Measurements from ENCODE around the gene PHF24. TPM values are rescaled to one million over a fixed set of nuclear protein-coding genes. Genes with fewer than 3 reads are reported as not detected.

The PHF24 gene
- total RNA-seq, 1 donor from 2014 or later = 0.30 TPM

DNA sequence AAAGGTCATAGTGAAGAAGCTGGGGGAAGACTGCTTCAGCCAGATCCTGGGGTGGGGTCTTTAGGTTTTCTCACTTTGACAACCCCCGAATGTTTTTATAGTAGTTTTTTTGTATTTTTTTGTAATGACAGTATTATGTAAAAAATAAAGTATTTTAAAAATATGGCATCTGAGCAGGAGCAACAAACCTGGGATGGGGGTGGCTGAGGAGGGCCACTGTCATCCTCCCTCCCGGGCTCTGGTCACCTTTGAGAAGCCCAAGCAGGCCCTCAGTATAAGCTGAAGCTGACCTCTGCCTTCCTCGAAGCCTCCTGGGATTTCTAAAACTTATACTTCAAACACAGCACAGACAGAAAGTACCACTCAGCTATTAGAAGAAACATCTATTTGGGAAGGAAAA lies 40.2 kb downstream of the PHF24 start:
- Mint-ChIP-seq H3K27ac (ENCODE audit: unreplicated experiment) (no peak overlapping the region), H3K9me3 (ENCODE audit: low read depth) (no peaks in the 10 kb centered on the region), H3K4me3 (ENCODE audit: unreplicated experiment) (no peak overlapping the region)

GRCh38 chr9:34999576-34999975 lies 41.5 kb downstream of the PHF24 start:
- Mint-ChIP-seq H3K27me3 (ENCODE audit: low read depth) (no peaks in the 10 kb centered on the region), H3K4me3 (ENCODE audit: unreplicated experiment) (no peak overlapping the region), H3K36me3 (ENCODE audit: low read depth) (peaks cover 10% of the 10 kb centered on the region), H3K27ac (ENCODE audit: unreplicated experiment) (no peak overlapping the region), H3K4me1 (ENCODE audit: low read depth) (peaks cover 19% of the 10 kb centered on the region), H3K9me3 (ENCODE audit: low read depth) (no peaks in the 10 kb centered on the region)
- TF ChIP-seq CTCF (IDR thresholded peaks at IDR 0.05) = no peak
- no peak for DNase-seq (ENCODE audit: low spot score)

More for the DNA sequence above, 40.2 kb downstream of the PHF24 start:
- DNase-seq (ENCODE audit: low spot score) = no peak
- Mint-ChIP-seq H3K4me1 (ENCODE audit: low read depth) (peaks cover 32% of the 10 kb centered on the region), H3K36me3 (ENCODE audit: low read depth) (peaks cover 10% of the 10 kb centered on the region), H3K27me3 (ENCODE audit: low read depth) (no peaks in the 10 kb centered on the region)
- TF ChIP-seq CTCF (IDR thresholded peaks at IDR 0.05) = no peak

- H3K27me3 Mint-ChIP-seq (ENCODE audit: low read depth) = no peaks in the 10 kb centered on the region
- DNase-seq (ENCODE audit: low spot score) = no peak
- H3K27ac Mint-ChIP-seq (ENCODE audit: unreplicated experiment) = no peak overlapping the region
- H3K36me3 Mint-ChIP-seq (ENCODE audit: low read depth) = peaks cover 10% of the 10 kb centered on the region
- H3K4me1 Mint-ChIP-seq (ENCODE audit: low read depth) = peaks cover 11% of the 10 kb centered on the region
- TF ChIP-seq CTCF (IDR thresholded peaks at IDR 0.05) = no peak
- no peaks in the 10 kb centered on the region for H3K9me3 Mint-ChIP-seq (ENCODE audit: low read depth)
- no peak overlapping the region for H3K4me3 Mint-ChIP-seq (ENCODE audit: unreplicated experiment)
Measured at GRCh38 chr9:35000535-35001284, 42.6 kb downstream of the PHF24 start.

DNA sequence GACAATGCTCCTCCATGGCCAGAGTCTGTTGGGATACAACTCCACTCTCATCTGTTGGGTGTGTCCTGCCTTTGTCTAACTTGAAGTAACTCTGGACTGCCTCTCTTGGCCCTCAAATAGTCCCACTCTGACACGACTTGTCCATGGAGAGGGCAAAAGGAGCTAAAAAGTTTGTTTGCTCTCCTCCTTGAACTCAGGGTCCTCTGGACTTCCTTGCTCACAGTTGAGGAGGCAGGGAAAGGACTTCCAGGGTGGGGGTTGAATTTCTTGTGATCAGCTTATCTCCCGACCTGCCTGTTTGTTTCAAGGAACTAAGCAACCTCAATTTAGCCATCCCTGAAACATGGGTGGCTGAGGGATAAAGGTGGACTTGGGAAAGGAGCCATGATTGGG lies 43.2 kb downstream of the PHF24 start:
- no peak overlapping the region for H3K27ac Mint-ChIP-seq (ENCODE audit: unreplicated experiment)
- peaks cover 10% of the 10 kb centered on the region for H3K4me1 Mint-ChIP-seq (ENCODE audit: low read depth)
- DNase-seq (ENCODE audit: low spot score) = no peak
- H3K9me3 Mint-ChIP-seq (ENCODE audit: low read depth) = no peaks in the 10 kb centered on the region
- TF ChIP-seq CTCF (IDR thresholded peaks at IDR 0.05) = no peak
- H3K36me3 Mint-ChIP-seq (ENCODE audit: low read depth) = peaks cover 12% of the 10 kb centered on the region
- no peaks in the 10 kb centered on the region for H3K27me3 Mint-ChIP-seq (ENCODE audit: low read depth)
- no peak overlapping the region for H3K4me3 Mint-ChIP-seq (ENCODE audit: unreplicated experiment)

GRCh38 chr9:35001803-35002502 lies 43.9 kb downstream of the PHF24 start:
- Mint-ChIP-seq H3K9me3 (ENCODE audit: low read depth) (no peaks in the 10 kb centered on the region), H3K4me1 (ENCODE audit: low read depth) (peaks cover 8% of the 10 kb centered on the region), H3K36me3 (ENCODE audit: low read depth) (peaks cover 12% of the 10 kb centered on the region), H3K27ac (ENCODE audit: unreplicated experiment) (no peak overlapping the region), H3K4me3 (ENCODE audit: unreplicated experiment) (no peak overlapping the region), H3K27me3 (ENCODE audit: low read depth) (no peaks in the 10 kb centered on the region)
- no peak for DNase-seq (ENCODE audit: low spot score)
- no peak for TF ChIP-seq CTCF (IDR thresholded peaks at IDR 0.05)
